Measurements from ENCODE around the gene TSKU.

TSKU gene

DNA sequence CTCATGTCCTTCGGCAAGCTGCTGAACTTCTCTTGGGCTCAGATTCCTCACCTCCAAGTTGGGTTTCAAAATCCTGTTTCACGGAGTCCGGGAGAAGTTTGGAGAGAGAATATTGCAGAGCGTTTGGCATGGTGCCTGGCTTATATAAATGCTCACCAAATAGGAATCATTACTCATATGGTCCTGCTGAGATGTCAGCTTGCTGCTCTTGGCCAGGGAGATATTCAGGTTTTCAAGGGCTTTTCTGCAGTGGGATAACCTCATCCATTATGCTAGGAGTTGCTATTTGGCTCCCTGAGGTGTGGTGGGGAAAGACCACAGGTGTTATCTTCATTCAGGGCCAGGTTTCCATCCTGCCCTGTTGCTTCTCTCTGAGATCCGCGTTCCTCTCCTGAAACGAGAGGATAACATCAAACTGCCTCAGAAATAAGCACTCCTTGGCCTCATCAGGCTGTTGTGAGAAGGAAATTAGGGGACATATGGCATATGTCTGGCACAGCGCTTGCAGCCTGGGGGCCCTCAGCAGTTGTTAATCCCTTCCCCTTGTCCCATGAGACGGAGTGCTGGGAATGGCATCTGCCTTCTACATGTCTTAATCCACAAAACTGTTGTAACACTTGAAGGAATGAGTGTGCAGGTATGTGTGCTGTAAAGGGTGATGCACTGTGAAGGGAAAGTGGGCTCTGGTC is 47.6 kb downstream of the TSKU start:
- no peak for DNase-seq

DNA sequence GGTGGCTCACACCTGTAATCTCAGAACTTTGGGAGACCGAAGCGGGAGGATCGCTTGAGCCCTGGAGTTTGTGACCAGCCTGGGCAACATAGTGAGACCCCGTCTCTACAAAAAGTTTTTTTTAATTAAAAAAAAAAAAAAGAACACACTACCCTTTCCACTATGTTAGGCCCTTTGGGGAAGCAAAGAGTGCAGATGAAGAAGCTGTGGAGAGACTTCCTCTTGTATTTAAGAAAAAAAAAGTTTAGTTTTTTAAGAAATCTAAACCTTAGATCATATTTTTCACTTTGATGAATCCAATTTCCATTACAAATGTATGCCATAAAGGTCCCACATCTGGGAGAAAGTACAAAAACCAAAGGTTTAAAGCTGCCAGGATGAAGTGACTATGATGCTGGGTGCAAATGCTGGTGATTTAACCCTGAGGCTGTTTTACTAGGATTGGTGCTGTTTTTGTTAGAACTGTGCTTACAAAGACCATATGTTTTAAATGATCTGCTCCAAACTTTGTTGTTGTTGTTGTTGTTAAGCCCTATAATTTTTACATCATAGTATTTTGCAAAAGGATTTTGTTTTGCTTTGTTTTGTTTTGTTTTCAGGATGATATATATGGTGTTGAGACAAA is 48.6 kb downstream of the TSKU start:
- DNase-seq: no peak

DNA sequence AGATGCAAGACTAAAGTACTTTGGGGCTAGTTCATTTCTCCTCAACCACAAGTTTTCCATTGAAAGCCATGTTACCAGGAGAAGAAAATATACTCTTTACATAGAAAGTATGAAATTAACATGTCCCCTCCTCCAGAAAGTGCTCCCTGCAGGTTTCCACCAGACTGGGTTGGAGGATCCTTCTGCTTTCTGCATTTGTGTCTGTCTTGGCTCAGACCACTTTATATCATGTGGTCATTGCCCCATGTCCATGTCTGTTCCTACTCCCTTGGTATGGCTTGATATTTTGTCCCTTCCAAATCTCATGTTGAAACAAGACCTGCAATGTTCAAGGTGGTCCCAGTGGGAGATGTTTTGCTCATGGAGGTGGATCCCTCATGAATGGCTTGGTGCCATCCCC is 49.2 kb downstream of the TSKU start:
- DNase-seq: no peak

GRCh38 chr11:76834151-76834550 is 51.0 kb downstream of the TSKU start:
- no peak for DNase-seq

- DNase-seq: no peak
Observed at GRCh38 chr11:76835036-76835435, 51.9 kb downstream of the TSKU start.

DNA sequence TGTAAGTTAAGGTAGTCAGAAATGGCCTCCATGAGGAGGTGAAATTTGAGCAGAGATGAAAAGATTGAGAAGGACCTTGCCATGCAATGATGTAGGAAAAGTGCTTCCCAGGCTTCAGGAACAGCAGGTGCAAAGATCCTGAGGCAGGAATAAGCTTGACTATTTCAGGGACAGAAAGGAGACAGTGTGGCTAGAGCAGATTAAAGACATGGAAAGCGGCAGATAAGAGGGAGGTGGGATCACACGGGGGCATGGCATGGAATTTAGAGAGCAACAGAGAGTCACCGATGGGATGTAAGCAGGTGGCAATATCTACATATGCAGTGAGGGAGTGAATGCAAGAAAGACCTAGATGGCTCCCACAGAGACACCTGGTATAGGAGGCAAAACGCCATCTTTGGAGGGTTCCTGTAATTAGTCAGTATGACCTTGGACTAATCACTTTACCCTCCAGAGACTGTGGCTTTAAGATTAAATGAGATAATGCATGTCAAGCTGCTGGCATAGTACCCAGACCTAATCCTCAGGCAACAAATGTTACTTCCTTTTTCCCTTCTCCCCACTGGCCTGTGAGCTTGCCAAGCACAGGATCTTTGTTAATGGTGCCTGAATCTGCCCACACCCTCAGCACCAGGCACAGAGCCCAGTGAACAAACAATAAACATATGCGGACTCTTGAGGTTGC is 52.9 kb downstream of the TSKU start:
- no peak for DNase-seq

DNA sequence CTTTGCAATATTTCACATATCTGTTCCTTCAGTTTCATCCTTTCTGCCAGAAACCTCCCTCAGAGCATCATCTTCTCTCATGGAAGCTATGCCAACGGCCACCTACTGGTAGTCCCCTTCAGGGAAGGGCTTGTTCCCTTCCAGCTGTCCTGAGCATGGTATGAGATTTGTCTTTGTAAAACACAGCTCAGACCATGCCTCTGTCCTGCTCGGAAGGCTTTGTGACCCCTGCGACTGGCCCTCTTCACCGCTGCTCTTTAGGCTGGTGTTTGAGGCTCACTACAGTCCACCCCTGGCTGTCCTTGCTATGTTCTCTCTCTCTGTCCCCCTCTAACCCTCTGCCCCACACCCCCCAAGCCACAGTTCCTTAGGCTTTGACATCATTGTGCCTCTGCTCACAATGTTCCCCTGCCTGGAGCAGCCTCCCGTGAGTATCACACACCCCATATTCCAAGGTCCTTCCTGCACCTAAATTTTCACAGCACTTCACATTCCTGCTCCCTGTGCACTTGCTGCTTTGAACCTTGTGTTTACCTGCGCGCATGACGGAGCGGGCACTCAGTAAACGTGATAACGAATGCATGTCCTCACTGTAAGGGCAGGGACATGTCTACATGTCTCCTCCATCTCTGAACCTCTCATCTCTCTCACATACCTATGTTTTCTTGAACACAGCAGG is 53.6 kb downstream of the TSKU start:
- no peak for DNase-seq

GRCh38 chr11:76837696-76838677 is 54.8 kb downstream of the TSKU start:
- DNase-seq: no peak

GRCh38 chr11:76838678-76839068 is 55.5 kb downstream of the TSKU start:
- DNase-seq: no peak

DNA sequence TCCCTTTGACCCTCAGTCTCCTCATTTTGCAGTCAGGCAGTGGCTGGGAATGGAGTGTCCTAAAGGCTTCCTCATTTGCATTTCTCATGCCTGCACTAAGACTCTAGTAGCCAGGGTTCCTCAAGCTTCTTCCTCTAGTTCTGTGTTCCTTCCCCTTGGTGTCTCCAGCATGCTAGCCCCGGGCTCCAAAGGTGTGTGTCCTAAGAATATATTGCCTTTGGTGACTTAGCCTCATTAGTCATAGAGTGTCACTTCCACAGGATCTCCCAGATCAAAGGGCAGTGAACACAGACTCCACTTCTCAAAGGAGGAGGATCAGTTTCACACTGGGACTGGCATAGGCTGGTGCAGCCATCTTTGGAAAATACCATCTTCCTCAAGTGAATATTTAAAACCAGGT is 56.2 kb downstream of the TSKU start:
- DNase-seq: no peak

GRCh38 chr11:76841923-76842452 is 58.8 kb downstream of the TSKU start:
- DNase-seq: no peak

DNA sequence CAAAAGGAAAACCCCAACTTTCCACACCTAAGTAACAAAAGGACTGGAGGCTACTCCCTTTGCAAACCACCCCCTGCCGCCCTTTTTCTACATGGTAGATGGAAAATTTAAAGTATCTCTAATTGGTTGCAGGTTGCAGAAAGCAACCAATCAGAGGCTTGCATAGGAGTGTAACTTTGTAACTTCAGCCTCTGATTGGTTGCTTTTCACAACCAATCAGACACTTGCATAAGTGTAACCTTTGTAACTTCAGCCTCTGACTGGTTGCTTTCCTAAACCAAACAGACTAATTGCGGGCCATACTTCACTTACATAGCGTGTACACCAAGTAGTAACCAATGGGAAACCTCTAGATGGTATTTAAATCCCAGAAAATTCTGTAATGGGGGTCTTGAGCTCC is 60.8 kb downstream of the TSKU start:
- no peak for DNase-seq

DNA sequence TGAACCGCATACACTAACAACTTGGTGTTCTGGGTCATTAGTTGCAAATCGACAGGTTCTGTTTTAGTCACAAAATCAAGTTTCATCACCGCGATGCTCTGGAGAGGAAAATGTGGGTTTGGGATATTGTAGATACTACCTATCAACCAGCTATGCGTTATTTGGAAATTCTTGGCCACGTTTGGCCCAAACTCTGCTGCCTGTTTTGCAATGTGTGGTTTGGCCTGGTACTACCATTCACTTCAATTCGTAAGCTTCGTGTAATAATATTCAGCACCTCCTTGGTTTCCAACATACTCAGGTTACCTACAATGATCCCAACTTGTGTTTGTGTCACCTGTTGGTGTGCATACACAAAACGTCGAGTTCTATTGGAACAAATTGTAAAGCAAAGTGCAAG is 61.4 kb downstream of the TSKU start:
- no peak for DNase-seq

- DNase-seq: no peak
Observed at GRCh38 chr11:76845069-76845468, 61.9 kb downstream of the TSKU start.

GRCh38 chr11:76846441-76846840 is 63.3 kb downstream of the TSKU start:
- DNase-seq: no peak

All from activated effector memory CD4-positive, alpha-beta T cell treated with anti-CD3 and anti-CD28 coated beads, Interleukin-2, amount 50 U/mL, for 16 hours (primary cell).